ENCODE measurements around the gene ZRSR2. TPM values are rescaled to one million over a fixed set of nuclear protein-coding genes. Genes with fewer than 3 reads are reported as not detected.

ZRSR2 gene
- total and polyA plus RNA-seq, 10 of the 15 experiments (the other 5 are each of a cell fraction or from before 2014, with no cell fraction given): 8.8 to 34.1 (median 15.6) TPM

DNA sequence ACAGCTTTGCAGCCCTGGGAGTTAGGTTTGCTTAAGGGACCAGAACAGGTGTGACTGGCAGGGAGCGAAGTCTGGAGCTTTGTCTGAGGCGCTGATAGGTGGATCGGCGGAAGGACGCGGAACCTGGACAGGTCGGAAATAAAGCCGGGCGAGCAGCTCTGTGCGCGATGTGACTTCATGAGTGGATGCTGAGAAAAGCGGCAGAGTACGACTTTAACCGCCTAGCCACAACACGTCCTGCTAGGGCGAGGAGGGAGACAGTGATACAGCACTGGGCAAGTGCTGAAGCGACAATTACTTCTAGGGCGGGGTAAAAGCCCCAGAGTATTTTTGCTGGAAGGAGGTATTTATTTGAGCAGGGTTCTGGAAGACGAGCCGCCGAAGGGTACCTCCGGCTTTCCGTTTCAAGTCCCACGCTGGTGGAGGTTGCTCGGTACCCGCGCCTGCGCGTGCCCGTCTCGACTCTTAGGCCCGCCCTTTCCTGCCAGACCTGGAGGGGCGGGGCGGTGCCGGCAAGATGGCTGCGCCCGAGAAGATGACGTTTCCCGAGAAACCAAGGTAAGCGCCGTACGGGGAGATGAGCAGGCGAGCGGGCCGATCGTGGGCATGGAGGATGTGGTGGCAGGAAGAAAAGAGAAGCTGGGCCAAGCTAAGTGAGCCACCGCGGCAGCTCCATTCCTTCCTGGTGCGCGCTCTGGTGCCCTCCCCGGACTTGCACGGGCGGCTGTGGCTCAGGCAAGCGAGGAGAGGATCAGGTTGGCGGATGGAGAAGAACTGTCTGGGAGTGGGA, at the start of gene ZRSR2 (continued):
- TF ChIP-seq BHLHE40 (IDR thresholded peaks at IDR 0.05; ENCODE audit: borderline replicate concordance in 1 of 2, low read depth in 2 of 2, low read length in 1 of 2): peak; percentile 38 to 89; a peak in 3 of 4 replicates
- no peak for TF ChIP-seq SP1 (IDR thresholded peaks at IDR 0.05; ENCODE audit: low read depth, low read length)
- no peak for TF ChIP-seq PAX5 (IDR thresholded peaks at IDR 0.05; ENCODE audit: borderline replicate concordance, low read depth, low read length)
- no peak for TF ChIP-seq POU2F2 (IDR thresholded peaks at IDR 0.05; ENCODE audit: borderline replicate concordance, low read depth, low read length)
- TF ChIP-seq, protein P1, sequence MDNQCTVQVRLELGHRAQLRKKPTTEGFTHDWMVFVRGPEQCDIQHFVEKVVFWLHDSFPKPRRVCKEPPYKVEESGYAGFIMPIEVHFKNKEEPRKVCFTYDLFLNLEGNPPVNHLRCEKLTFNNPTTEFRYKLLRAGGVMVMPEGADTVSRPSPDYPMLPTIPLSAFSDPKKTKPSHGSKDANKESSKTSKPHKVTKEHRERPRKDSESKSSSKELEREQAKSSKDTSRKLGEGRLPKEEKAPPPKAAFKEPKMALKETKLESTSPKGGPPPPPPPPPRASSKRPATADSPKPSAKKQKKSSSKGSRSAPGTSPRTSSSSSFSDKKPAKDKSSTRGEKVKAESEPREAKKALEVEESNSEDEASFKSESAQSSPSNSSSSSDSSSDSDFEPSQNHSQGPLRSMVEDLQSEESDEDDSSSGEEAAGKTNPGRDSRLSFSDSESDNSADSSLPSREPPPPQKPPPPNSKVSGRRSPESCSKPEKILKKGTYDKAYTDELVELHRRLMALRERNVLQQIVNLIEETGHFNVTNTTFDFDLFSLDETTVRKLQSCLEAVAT (IDR thresholded peaks at IDR 0.05): peak; percentile 84
- TF ChIP-seq HDAC6 (IDR thresholded peaks at IDR 0.05; ENCODE audit: unreplicated experiment): no peak
- peak; percentile 23; the same call in 1 of the 2 replicates for TF ChIP-seq SMC3 (IDR thresholded peaks at IDR 0.05; ENCODE audit: borderline replicate concordance, low read length)
- peak; percentile 67 for TF ChIP-seq POLR2AphosphoS5 (IDR thresholded peaks at IDR 0.05; ENCODE audit: low read length)
- TF ChIP-seq, protein P2, sequence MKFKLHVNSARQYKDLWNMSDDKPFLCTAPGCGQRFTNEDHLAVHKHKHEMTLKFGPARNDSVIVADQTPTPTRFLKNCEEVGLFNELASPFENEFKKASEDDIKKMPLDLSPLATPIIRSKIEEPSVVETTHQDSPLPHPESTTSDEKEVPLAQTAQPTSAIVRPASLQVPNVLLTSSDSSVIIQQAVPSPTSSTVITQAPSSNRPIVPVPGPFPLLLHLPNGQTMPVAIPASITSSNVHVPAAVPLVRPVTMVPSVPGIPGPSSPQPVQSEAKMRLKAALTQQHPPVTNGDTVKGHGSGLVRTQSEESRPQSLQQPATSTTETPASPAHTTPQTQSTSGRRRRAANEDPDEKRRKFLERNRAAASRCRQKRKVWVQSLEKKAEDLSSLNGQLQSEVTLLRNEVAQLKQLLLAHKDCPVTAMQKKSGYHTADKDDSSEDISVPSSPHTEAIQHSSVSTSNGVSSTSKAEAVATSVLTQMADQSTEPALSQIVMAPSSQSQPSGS (IDR thresholded peaks at IDR 0.05; ENCODE audit: low read length): no peak
- TF ChIP-seq, protein P3, sequence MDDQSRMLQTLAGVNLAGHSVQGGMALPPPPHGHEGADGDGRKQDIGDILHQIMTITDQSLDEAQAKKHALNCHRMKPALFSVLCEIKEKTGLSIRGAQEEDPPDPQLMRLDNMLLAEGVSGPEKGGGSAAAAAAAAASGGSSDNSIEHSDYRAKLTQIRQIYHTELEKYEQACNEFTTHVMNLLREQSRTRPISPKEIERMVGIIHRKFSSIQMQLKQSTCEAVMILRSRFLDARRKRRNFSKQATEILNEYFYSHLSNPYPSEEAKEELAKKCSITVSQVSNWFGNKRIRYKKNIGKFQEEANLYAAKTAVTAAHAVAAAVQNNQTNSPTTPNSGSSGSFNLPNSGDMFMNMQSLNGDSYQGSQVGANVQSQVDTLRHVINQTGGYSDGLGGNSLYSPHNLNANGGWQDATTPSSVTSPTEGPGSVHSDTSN (IDR thresholded peaks at IDR 0.05; ENCODE audit: insufficient replicate concordance, low read depth, low read length): peak; percentile 81
- peak; percentile 50; the same call in 1 of the 2 replicates for TF ChIP-seq SMAD5 (IDR thresholded peaks at IDR 0.05; ENCODE audit: low read depth)
- TF ChIP-seq BRCA1 (IDR thresholded peaks at IDR 0.05; ENCODE audit: low read depth, low read length): no peak
- TF ChIP-seq NFYA (IDR thresholded peaks at IDR 0.05; ENCODE audit: borderline replicate concordance, low read depth, low read length): no peak
- no peak for TF ChIP-seq ESRRA (IDR thresholded peaks at IDR 0.05; ENCODE audit: low read length)
- TF ChIP-seq SPI1 (IDR thresholded peaks at IDR 0.05; ENCODE audit: borderline replicate concordance, insufficient read depth, low read depth, low read length): no peak
- peak; percentile 72; the same call in 1 of the 2 replicates for TF ChIP-seq CREB1 (IDR thresholded peaks at IDR 0.05; ENCODE audit: low read depth)
- peak; percentile 88 for TF ChIP-seq POLR2A (IDR thresholded peaks at IDR 0.05; ENCODE audit: low read depth, low read length)
- TF ChIP-seq, protein P4, sequence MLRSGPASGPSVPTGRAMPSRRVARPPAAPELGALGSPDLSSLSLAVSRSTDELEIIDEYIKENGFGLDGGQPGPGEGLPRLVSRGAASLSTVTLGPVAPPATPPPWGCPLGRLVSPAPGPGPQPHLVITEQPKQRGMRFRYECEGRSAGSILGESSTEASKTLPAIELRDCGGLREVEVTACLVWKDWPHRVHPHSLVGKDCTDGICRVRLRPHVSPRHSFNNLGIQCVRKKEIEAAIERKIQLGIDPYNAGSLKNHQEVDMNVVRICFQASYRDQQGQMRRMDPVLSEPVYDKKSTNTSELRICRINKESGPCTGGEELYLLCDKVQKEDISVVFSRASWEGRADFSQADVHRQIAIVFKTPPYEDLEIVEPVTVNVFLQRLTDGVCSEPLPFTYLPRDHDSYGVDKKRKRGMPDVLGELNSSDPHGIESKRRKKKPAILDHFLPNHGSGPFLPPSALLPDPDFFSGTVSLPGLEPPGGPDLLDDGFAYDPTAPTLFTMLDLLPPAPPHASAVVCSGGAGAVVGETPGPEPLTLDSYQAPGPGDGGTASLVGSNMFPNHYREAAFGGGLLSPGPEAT (IDR thresholded peaks at IDR 0.05; ENCODE audit: low read depth): peak; percentile 78
- 0 out of 2 replicates have a peak, but pooled peaks have one; percentile 35 for TF ChIP-seq CBFB (IDR thresholded peaks at IDR 0.05; ENCODE audit: low read depth)
- peak; percentile 35 for TF ChIP-seq HCFC1 (IDR thresholded peaks at IDR 0.05; ENCODE audit: low read length)
